DMS79 treated with DMSO at 0.1 percent for 48 hours (cell line): ENCODE results near the gene HEXD.
"Not testable (repeated sequence)": the region's sequence is repeated elsewhere in the genome, so short reads cannot be mapped to it uniquely, and the experiment has no call there.

Source experiments
- DNase-seq: peaks from one replicate; lab custom pipeline; 2025; lab: John Stamatoyannopoulos, UW

The HEXD gene

GRCh38 chr17:82396601-82397435 lies 21.3 kb upstream of the HEXD start:
- no peak for DNase-seq

DNA sequence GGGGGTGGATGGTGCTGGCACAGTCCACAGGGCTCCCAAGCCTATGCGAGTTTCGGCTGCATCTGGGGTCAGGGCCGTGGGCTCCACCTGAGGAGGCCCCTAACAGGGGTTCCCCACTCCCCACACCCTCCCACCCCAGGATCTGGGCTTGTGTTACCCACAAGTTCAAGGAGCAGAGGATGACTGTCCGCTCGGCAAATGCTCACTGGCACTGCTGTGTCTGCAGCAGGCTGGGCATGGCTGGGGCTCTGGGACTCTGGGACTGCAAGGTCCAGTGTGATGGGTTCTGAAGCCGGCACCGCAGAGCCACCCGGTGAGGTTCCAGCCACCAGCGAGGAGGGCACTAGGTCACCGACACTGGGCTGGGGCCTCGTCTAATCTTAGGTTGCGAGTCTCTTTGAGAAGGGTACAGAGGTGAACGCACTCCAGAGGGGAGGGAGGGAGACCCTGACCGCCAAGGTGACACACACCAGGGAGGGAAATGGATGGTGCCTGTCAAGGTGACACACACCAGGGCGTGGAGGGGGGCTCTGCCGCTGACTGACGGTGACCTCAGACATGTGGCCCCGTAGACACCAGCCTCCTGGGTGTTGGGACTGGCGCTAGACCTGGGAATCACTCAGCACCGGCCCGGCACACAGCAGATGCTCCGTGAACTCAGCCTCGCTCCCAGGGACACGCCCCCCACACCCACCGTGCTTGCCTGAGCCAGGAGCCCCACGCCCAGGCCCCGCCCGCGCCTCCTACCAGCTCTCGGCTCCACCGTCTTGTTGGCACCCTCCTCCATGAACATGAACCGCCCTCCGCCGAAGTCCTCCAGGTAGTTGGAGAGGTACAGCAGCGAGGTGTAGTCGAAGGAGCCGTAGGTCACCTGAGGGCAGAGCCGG lies 20.5 kb upstream of the HEXD start:
- DNase-seq: no peak

- DNase-seq: no peak
Observed at GRCh38 chr17:82399041-82399441, 19.1 kb upstream of the HEXD start.

DNA sequence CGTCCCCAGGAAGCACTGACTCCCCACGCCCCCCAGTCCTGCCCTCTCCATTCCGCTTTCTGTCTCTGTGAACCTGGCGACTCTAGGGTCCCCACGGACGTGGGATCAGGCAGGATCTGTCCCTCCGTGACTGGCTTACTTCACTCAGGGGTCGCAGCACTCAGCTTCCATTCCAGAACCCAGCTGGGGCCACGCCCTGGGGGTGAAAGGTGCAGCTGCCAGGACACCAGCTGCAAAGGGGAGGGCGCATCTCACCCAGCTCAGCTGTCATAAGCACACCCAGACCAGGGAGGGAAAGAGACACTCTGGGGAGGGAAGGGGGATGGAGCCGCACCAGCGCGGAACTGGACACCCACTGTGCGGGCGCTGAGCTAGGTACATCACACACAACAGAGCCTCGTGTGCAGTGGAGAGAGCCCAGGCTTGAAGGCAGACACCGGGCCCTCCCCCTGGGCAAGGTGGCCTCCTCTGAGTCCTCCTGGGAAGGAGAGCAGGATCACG lies 18.5 kb upstream of the HEXD start:
- no peak for DNase-seq

DNA sequence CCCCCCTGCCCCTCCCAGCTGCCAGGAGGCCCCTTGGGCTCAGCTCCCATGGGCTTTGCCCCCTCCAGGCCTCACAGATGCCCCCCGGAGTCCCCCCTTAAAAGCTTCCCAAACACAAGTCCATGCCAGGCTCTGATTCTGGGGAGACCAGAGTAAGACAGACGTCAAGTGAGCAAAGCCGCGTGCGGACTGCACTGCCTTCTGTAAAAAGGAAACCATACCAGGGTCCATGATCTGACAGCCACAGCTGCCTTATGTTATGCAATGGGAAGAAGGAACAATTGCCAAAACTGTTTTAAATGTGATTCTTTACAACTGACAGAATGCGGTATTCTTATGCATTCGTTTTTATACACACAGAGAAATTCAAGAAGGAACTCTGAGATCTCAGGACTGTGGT lies 17.9 kb upstream of the HEXD start:
- no peak for DNase-seq

DNA sequence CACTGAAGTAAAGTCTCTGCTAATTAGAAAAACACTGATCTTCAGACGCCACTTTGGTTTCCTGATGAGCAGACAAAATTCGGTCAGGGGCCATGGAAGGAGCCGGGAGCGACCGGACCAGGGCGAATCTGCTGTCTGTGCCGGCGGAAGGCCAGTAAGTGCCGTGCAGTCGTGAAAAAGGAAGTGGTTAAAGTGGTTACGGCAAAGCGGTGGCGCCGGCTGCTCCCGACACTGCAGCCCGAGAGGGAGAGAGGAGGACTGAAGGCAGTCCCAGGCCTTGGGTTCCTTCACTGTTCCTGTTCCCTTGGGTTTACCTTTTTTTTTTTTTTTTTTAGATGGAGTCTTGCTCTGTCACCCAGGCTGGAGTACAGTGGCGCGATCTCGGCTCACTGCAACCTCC lies 17.3 kb upstream of the HEXD start:
- DNase-seq: no peak

DNA sequence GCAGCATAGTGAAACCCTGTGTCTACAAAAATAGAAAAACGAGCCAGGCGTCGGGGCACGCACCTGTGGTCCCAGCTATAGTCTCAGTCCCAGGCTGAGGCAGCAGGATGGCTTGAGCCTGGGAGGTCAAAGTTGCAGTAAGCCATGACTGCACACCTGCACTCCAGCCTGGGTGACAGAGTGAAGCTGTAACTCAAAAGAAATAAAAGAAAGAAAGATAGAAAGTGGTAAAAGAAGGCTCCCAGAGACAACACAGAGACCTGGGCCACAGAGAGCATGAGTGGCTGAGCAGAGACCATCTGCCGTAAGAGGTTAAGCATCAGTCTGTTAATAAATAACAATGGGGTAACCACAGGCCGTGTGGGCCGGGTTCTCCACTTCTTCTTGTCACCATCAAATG lies 15.3 kb upstream of the HEXD start:
- DNase-seq: no peak

DNA sequence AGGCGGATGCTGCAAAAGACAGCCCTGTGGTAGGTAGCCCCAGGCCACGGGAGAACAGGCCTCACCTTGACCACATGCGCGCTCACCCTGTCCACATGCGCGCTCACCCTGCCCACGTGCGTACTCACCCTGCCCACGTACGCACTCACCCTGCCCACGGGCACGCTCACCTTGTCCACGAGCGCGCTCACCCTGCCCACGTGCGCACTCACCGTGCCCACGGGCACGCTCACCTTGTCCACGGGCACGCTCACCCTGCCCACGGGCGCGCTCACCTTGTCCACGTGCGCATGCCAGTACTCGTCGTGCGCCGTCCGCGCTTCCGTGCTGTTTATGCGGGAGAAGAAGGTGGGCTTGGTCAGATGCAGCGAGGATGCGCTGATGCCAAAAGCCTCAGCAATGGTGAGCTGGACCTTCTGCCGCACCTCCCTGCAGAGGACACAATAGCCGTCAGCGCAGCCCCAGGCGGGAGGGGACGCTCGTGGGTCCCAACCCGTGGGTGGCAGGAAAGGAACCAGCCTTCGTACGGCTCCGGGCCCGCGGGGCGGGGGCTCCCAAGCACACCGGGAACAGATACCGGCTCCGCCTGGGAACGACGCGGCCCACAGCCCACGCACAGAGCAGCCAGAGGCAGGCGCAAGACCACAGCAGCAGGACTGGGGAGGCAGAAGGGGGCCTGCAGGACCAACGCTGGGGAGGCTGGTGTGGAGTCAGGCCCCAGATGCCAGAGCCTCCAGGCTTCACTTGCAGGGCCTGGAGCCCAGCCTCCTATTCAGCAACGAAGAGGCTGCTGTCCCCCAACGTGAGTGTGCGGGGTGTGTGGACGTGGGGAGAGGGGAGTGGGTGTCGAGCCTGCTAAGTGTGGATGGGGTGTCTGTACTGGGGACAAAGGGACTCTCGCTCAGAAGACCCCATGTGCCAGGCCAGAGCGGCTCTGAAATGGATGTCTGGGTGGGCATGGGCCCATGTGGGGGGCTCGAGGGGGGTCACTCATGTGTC lies 14.2 kb upstream of the HEXD start:
- DNase-seq: no peak

GRCh38 chr17:82405051-82405450 lies 13.1 kb upstream of the HEXD start:
- DNase-seq: no peak

- DNase-seq: no peak
Observed at GRCh38 chr17:82406131-82406671, 11.9 kb upstream of the HEXD start.

DNA sequence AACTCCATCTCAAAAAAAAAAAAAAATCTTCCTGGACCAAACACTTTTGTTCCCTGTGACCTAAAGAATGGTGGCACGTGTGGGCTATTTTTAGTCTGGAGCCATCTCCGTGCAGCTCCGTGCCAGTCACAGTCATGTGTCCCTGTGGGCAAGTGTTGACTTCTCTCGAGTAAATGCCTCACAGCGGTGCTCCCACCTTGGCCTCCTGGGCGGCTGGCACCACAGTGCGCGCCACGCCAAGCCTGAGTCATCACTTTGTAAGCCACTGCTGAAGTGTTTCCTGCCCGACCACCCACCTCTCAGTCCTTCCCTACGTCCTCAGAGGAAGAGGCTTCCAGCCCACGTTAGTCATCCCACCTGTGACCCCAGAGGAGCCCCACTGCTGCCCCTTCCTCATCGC lies 10.9 kb upstream of the HEXD start:
- DNase-seq: no peak

DNA sequence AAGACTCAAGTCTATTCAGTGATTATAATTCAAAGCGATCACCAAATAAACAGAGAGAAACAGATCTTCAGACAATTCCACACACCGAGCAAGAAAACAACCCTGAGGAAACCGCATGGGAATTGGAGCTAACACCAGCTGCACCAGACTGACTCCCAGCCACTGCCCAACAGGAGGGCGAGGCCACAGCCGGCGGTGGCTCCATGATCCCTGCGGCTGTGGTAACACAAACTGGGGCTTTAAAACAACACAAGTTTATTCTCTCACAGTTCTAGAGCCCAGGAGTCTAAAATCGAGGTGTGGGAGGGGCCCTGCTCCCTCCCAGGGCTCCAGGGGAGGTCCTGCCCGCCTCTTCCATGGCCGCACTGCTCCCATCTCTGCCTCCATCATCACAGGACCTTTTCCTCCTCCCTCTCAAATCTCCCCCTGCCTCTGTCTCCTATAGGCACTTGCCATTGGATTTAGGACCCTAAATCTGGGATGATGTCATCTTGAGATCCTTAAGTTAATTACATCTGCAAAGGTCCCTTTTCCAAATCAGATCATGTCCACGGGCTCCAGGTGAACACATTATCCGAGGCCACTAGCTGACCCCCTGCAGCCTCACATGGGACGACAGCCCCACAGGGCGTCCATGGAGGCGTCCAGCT lies 9.7 kb upstream of the HEXD start:
- DNase-seq: no peak

- no peak for DNase-seq
Observed at GRCh38 chr17:82408938-82409318, 9.2 kb upstream of the HEXD start.

DNA sequence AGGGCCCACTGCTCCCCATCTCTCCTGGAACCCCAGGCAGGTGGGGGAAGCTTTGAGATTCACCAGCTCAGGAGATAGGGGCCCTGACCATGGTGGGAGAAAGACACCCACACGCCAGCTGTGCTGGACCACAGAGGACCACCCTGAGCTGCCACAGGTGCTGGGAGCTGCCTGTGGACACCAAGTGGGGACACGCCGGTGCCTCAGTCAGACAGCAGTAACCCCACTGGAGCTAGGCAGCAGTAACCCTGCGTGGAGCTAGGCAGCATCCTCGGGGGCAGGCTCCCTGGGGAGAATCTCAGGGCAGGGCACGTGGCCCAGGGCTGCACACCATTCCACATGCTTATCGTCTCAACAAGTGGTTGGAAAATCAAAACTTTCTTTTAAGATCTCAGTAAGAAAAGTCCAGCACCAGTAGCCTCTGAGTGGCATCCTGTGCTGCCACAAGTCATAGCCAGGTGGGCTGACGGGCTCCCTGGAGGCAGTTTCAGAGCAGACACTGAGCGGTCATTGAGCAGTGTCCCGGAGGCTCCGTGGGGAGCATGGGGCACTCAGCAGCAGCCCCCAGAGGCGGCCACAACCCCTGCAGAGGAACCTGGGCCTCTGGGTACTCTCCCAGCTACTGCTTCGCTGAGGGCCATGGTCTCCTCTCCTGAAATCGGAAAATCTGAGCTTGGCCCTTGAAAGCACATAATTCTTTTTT lies 8.0 kb upstream of the HEXD start:
- DNase-seq: no peak

DNA sequence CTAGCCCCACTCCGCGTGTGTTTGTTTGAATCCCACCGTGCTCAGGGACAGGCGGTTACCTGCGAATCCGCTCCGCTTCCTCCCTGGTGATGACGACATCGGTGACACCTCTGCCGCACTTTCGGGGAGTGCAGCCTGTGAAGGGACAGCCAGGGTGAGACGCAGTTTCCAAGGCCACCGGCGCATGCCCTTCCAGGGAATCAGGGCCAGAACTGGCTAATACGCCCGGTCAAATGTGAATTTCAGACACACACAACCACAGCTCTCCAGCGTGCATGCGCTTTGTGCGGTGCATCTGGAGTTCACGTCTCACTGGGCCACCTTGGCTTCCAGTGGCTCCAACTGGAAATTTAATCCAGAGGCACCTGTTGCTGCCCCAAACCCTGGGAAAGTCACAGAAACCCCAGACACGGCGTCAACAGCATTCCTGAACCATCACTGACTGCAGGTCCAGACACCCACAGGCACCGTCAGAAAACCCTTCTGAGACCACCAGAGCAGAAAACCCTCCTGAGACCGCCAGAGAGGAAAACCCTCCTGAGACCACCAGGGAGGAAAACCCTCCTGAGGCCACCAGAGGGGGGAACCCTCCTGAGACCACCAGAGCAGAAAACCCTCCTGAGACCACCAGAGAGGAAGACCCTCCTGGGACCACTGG lies 6.6 kb upstream of the HEXD start:
- DNase-seq: no peak

- not testable (repeated sequence) for DNase-seq
Observed at GRCh38 chr17:82412081-82412480, 6.1 kb upstream of the HEXD start.

- DNase-seq: peak; percentile 17
Observed at GRCh38 chr17:82412535-82413520, 5.3 kb upstream of the HEXD start.

GRCh38 chr17:82414548-82415281 lies 3.4 kb upstream of the HEXD start:
- DNase-seq: no peak
